CD14-positive monocyte (primary cell): Measurements from ENCODE around the gene PDE8B. TPM values are rescaled to one million over a fixed set of nuclear protein-coding genes. Genes with fewer than 3 reads are reported as not detected.

Experiments used
- DNase-seq, 3 donors: peaks; one replicate each; pipeline ENCODE4 v3.0.0-alpha.2; 2011 to 2022
- H2AFZ ChIP-seq: 2 replicates; pipeline ENCODE4 v1.6.0; 2012; ENCODE audit warnings: mild to moderate bottlenecking, low read depth, low read length, inconsistent platforms; ENCODE audit not compliant: insufficient read depth, poor library complexity, severe bottlenecking
- H3K27ac ChIP-seq, 2 donors: 1 replicate in 1 of 2; 2 replicates in 1 of 2; pipeline ENCODE4 v1.5.1; 2012 to 2013; ENCODE audit warnings: low read length in 2 of 2, control low read depth in 1 of 2, inconsistent platforms in 1 of 2, low read depth in 1 of 2, mild to moderate bottlenecking in 1 of 2
- H3K27me3 ChIP-seq, 2 donors: one replicate each; pipeline versions ENCODE4 v1.6.0 to v1.6.1; 2011 to 2013; ENCODE audit warnings: low read length in 2 of 2; ENCODE audit not compliant: control insufficient read depth in 2 of 2, insufficient read depth in 2 of 2
- H3K36me3 ChIP-seq, 2 donors: replicated peaks in 1 of 2; 1 replicate in 1 of 2; 2 replicates in 1 of 2; pipeline versions ENCODE4 v1.5.1 to v1.6.1; 2012 to 2013; ENCODE audit warnings: low read length in 2 of 2, control low read depth in 1 of 2, inconsistent platforms in 1 of 2, mild to moderate bottlenecking in 1 of 2; ENCODE audit not compliant: insufficient read depth in 2 of 2, control insufficient read depth in 1 of 2
- H3K4me1 ChIP-seq, 2 donors: 1 replicate in 1 of 2; 2 replicates in 1 of 2; pipeline versions ENCODE4 v1.5.1 to v1.6.1; 2012 to 2013; ENCODE audit warnings: low read length in 2 of 2, control low read depth in 1 of 2, inconsistent platforms in 1 of 2, mild to moderate bottlenecking in 1 of 2, moderate library complexity in 1 of 2; ENCODE audit not compliant: insufficient read depth in 2 of 2, control insufficient read depth in 1 of 2
- H3K4me2 ChIP-seq: replicated peaks from 2 replicates; pipeline ENCODE3; 2012; ENCODE audit warnings: low read length, moderate library complexity, mild to moderate bottlenecking; ENCODE audit not compliant: poor library complexity, severe bottlenecking; ENCODE audit errors: extremely low read depth
- H3K4me3 ChIP-seq, 3 experiments: fragments of 200-600 bp in 1 of 3; sonication (generic) in 1 of 3; replicated peaks in 1 of 3; 1 replicate in 2 of 3; 2 replicates in 1 of 3; pipeline ENCODE4 v1.5.1; 2011 to 2013; ENCODE audit warnings: low read length in 3 of 3, mild to moderate bottlenecking in 3 of 3, control low read depth in 2 of 3, low read depth in 2 of 3, inconsistent platforms in 1 of 3, moderate library complexity in 1 of 3
- H3K79me2 ChIP-seq: 2 replicates; pipeline ENCODE4 v1.6.0; 2012; ENCODE audit warnings: mild to moderate bottlenecking, control low read depth, inconsistent platforms, low read length, moderate library complexity; ENCODE audit not compliant: insufficient read depth
- H3K9ac ChIP-seq: 2 replicates; pipeline ENCODE4 v1.6.0; 2017; ENCODE audit warnings: low read length, mild to moderate bottlenecking; ENCODE audit not compliant: insufficient read depth, poor library complexity, severe bottlenecking
- H3K9me3 ChIP-seq, 2 donors: replicated peaks in 1 of 2; 1 replicate in 1 of 2; 2 replicates in 1 of 2; pipeline versions ENCODE4 v1.5.1 to v1.6.1; 2012 to 2013; ENCODE audit warnings: low read length in 2 of 2, control low read depth in 1 of 2; ENCODE audit not compliant: control insufficient read depth in 1 of 2, insufficient read depth in 1 of 2
- H4K20me1 ChIP-seq: 2 replicates; pipeline ENCODE4 v1.6.0; 2012; ENCODE audit warnings: mild to moderate bottlenecking, low read length, control low read depth, moderate library complexity; ENCODE audit not compliant: insufficient read depth
- H3K27ac Mint-ChIP-seq, 7 donors: one replicate each; pipeline ENCODE4 v1.8.0; 2020; ENCODE audit warnings: mild to moderate bottlenecking in 7 of 7, mixed read lengths in 7 of 7, moderate library complexity in 6 of 7, inconsistent platforms in 2 of 7
- H3K27me3 Mint-ChIP-seq, 3 donors: one replicate each; pipeline ENCODE4 v1.8.0; 2021 to 2022; ENCODE audit warnings: low read depth in 3 of 3, mild to moderate bottlenecking in 3 of 3, mixed read lengths in 3 of 3, moderate library complexity in 3 of 3, inconsistent platforms in 1 of 3
- H3K36me3 Mint-ChIP-seq, 2 donors: one replicate each; pipeline ENCODE4 v1.8.0; 2020; ENCODE audit warnings: mixed read lengths in 2 of 2, inconsistent platforms in 1 of 2, mild to moderate bottlenecking in 1 of 2
- H3K4me1 Mint-ChIP-seq: one replicate; pipeline ENCODE4 v1.8.0; 2020; ENCODE audit warnings: mild to moderate bottlenecking, mixed read lengths
- H3K4me3 Mint-ChIP-seq, 2 donors: one replicate each; pipeline ENCODE4 v1.8.0; 2020; ENCODE audit warnings: mild to moderate bottlenecking in 2 of 2, mixed read lengths in 2 of 2, moderate library complexity in 1 of 2
- H3K9me3 Mint-ChIP-seq, 7 donors: one replicate each; pipeline ENCODE4 v1.8.0; 2020 to 2022; ENCODE audit warnings: mixed read lengths in 7 of 7, mild to moderate bottlenecking in 6 of 7, moderate library complexity in 6 of 7, inconsistent platforms in 2 of 7
- WGBS: methylation state at CpG from one replicate; pipeline ENCODE4 v1.1.5; 2013; ENCODE audit warnings: missing lambda C conversion rate; ENCODE audit not compliant: insufficient coverage; 5-methylcytosine and 5-hydroxymethylcytosine counted together
- intact Hi-C, 2 donors: fragments of 100-400 bp; cut with micrococcal nuclease; formaldehyde crosslinking; loops; one replicate each; pipeline versions ENCODE4 v1.15.0 to v1.15.1; 2023
- polyA plus RNA-seq, 3 donors: library from polyadenylated mRNA; depleted of rRNA in 1 of 3; unstranded in 2 of 3; stranded (reverse) in 1 of 3; fragments of 300-500 nt in 2 of 3; fragments of >200 nt in 1 of 3; fragmentation: Illumina TruSeq in 2 of 3; gene quantifications; 1 replicate in 2 of 3; 2 replicates in 1 of 3; pipeline ENCODE4 v1.2.3, GENCODE V29; 2012 to 2021
- TF ChIP-seq, protein P1 (sequence below): fragments of 200-600 bp; IDR thresholded peaks from one replicate; pipeline ENCODE4 v1.8.0; 2022; ENCODE audit warnings: antibody characterized with exemption, mild to moderate bottlenecking

Gene PDE8B
- polyA plus RNA-seq, 3 donors: 0.11 to 0.61 (median 0.29) TPM

DNA sequence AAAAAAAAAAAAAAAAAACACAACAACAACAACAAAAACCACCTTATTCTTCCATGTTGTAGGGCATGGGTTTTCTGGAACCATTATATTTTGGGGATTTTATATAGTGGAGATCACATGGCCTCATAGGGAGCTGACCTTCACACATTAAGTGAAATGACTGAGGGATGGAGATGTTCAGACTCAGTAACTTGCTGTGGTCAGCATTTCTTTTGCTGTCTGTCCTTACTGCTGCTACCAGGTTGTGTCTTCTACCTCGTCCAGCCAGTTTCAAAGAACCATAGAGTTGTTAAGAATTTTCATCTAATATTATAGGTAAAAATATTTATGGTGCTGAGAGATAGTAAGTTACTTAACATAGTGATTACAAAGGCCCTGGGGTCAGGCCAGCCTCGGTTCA lies 107.6 kb downstream of the PDE8B start:
- Mint-ChIP-seq H3K4me3 (no peak overlapping the region), H3K9me3 (no peaks in the 10 kb centered on the region), H3K27ac (no peak overlapping the region), H3K4me1 (no peaks in the 10 kb centered on the region), H3K27me3 (no peaks in the 10 kb centered on the region), H3K36me3 (no peaks in the 10 kb centered on the region)
- Histone ChIP-seq H3K79me2 (no peaks in the 10 kb centered on the region), H2AFZ (no peak overlapping the region), H3K9ac (no peak overlapping the region), H4K20me1 (no peaks in the 10 kb centered on the region), H3K27me3 (no peaks in the 10 kb centered on the region), H3K4me3 (no peak overlapping the region), H3K27ac (no peak overlapping the region), H3K36me3 (no peaks in the 10 kb centered on the region), H3K4me1 (no peaks in the 10 kb centered on the region), H3K9me3 (no peaks in the 10 kb centered on the region), H3K4me2 (no peak overlapping the region)
- no CpG with 5 or more reads among the region's 2 CpGs for WGBS
- intact Hi-C loops: no loop called here
- TF ChIP-seq, protein P1, sequence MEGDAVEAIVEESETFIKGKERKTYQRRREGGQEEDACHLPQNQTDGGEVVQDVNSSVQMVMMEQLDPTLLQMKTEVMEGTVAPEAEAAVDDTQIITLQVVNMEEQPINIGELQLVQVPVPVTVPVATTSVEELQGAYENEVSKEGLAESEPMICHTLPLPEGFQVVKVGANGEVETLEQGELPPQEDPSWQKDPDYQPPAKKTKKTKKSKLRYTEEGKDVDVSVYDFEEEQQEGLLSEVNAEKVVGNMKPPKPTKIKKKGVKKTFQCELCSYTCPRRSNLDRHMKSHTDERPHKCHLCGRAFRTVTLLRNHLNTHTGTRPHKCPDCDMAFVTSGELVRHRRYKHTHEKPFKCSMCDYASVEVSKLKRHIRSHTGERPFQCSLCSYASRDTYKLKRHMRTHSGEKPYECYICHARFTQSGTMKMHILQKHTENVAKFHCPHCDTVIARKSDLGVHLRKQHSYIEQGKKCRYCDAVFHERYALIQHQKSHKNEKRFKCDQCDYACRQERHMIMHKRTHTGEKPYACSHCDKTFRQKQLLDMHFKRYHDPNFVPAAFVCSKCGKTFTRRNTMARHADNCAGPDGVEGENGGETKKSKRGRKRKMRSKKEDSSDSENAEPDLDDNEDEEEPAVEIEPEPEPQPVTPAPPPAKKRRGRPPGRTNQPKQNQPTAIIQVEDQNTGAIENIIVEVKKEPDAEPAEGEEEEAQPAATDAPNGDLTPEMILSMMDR: no peak
- no peak for DNase-seq

DNA sequence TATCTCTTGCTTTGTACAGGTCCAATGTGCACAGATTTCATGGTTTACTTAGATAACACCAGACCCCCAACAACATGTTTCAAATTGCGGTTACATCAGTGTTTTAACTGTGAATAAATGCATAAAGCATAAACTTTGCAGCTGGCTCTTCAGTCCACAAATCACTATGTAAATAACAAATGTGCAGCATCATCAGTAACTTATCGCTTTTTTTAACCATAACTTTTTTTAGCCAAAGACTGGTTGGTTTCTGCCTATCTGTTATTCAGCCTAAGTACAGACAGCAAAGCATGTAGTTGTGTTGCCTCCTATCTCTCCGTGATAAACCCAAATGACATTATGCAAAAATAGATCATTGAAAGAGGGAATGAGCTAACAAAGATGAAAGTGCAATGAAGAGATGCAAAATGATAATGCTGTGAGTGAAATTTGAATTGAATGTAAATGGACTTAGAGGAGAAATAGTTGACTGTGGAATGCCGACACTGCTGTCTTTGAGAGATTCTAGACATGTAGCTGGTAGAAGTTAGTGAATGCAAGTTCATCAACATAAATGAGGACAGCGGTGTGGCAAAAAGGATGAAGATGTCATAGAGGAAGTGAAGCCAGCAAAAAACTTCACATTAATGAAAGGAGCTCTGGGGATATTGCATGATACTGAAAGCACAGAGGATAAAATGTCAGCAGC lies 108.8 kb downstream of the PDE8B start:
- DNase-seq: no peak
- Mint-ChIP-seq H3K36me3 (no peaks in the 10 kb centered on the region), H3K9me3 (no peaks in the 10 kb centered on the region), H3K27ac (no peak overlapping the region), H3K4me3 (no peak overlapping the region), H3K27me3 (no peaks in the 10 kb centered on the region), H3K4me1 (no peaks in the 10 kb centered on the region)
- Histone ChIP-seq H3K4me1 (no peaks in the 10 kb centered on the region), H3K36me3 (no peaks in the 10 kb centered on the region), H3K9ac (no peak overlapping the region), H2AFZ (no peak overlapping the region), H3K27ac (no peak overlapping the region), H3K27me3 (no peaks in the 10 kb centered on the region), H3K9me3 (no peaks in the 10 kb centered on the region), H4K20me1 (no peaks in the 10 kb centered on the region), H3K79me2 (no peaks in the 10 kb centered on the region), H3K4me3 (no peak overlapping the region), H3K4me2 (no peak overlapping the region)
- 100% methylated on average over 2 of the region's 5 CpGs for WGBS
- TF ChIP-seq, protein P1: no peak
- intact Hi-C loops: no loop called here
